Suprapubic skin (tissue), 4 donors: Measurements from ENCODE around the gene VMAC. TPM values are rescaled to one million over a fixed set of nuclear protein-coding genes. Genes with fewer than 3 reads are reported as not detected.
A peak's percentile ranks its signal among the peaks of the same experiment; 100 is the strongest.

Experiments used
- DNase-seq, 2 donors: peaks; one replicate each; pipeline ENCODE4 v3.0.0-alpha.2; 2019; ENCODE audit warnings: low spot score in 2 of 2
- H3K27ac ChIP-seq: fragments of 200-600 bp; sonication (generic); one replicate; pipeline ENCODE4 v1.5.1; 2019
- H3K27me3 ChIP-seq: fragments of 200-600 bp; sonication (generic); one replicate; pipeline ENCODE4 v1.5.1; 2019
- H3K36me3 ChIP-seq: fragments of 200-600 bp; sonication (generic); one replicate; pipeline ENCODE4 v1.5.1; 2019
- H3K4me1 ChIP-seq: fragments of 200-600 bp; sonication (generic); one replicate; pipeline ENCODE4 v1.5.1; 2019
- H3K4me3 ChIP-seq: fragments of 200-600 bp; sonication (generic); one replicate; pipeline ENCODE4 v1.5.1; 2019; ENCODE audit warnings: mild to moderate bottlenecking
- H3K9me3 ChIP-seq: fragments of 200-600 bp; sonication (generic); one replicate; pipeline ENCODE4 v1.5.1; 2019
- CTCF ChIP-seq, 2 donors: fragments of 200-600 bp in 1 of 2; fragments of 450-650 bp in 1 of 2; sonication (generic) in 1 of 2; IDR thresholded peaks; one replicate each; pipeline ENCODE4 v1.5.1; 2016 to 2019; ENCODE audit warnings: antibody characterized with exemption in 2 of 2, mild to moderate bottlenecking in 1 of 2, moderate library complexity in 1 of 2
- EP300 ChIP-seq: sonication (generic); formaldehyde crosslinking; IDR thresholded peaks from one replicate; pipeline ENCODE4 v1.6.1; 2017; ENCODE audit warnings: antibody characterized with exemption
- POLR2A ChIP-seq, 2 donors: fragments of 450-650 bp; IDR thresholded peaks; one replicate each; pipeline ENCODE4 v1.6.1; 2017; ENCODE audit warnings: antibody characterized with exemption in 2 of 2, mild to moderate bottlenecking in 2 of 2, moderate library complexity in 2 of 2
- POLR2AphosphoS5 ChIP-seq, 3 donors: sonication (generic); formaldehyde crosslinking; IDR thresholded peaks; one replicate each; pipeline ENCODE4 v1.6.1; 2017; ENCODE audit warnings: antibody characterized with exemption in 3 of 3
- WGBS: methylation state at CpG from one replicate; pipeline ENCODE4 v1.1.5; 2018; 5-methylcytosine and 5-hydroxymethylcytosine counted together
- total RNA-seq, 4 donors: library from RNA; depleted of rRNA; stranded (reverse); fragments of >200 nt; gene quantifications; one replicate each; pipeline ENCODE4 v1.1.0, GENCODE V29; 2016

Gene VMAC
- total RNA-seq, 4 donors from 2014 or later = 7.4 to 15.4 (median 12.0) TPM

- Histone ChIP-seq H3K36me3 (peaks cover 15% of the 10 kb centered on the region), H3K4me3 (no peak overlapping the region), H3K27ac (peak overlapping the region; percentile 26), H3K4me1 (peaks cover 58% of the 10 kb centered on the region), H3K27me3 (no peaks in the 10 kb centered on the region), H3K9me3 (no peaks in the 10 kb centered on the region)
- no peak for DNase-seq
- 45% methylated on average over 17 of the region's 17 CpGs for WGBS
- TF ChIP-seq CTCF (IDR thresholded peaks at IDR 0.05) (no peak), POLR2A (IDR thresholded peaks at IDR 0.05) (no peak), EP300 (no peak), POLR2AphosphoS5 (IDR thresholded peaks at IDR 0.05) (no peak)
These were observed 49.1 kb downstream of the VMAC start for GRCh38 chr19:5953680-5954213.

DNA sequence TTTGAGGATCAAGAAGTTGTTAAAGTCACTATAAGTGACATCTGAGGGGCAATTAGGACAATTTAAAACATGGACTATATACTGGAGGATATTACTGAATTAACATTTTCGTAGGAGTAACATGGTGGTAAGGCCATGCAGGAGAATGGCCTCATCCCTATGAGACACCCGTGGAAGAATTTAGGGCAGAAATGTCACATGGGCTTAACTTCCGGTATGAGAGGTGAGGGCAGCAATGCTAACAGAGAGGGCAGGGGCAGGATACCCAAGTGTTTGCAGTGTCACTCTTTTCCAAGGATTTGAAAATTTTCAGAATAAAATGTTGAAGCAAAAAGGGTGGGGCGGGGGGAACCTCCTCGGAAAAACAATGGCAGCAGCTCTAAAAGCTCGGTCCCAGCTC lies 49.6 kb downstream of the VMAC start:
- Histone ChIP-seq H3K9me3 (no peaks in the 10 kb centered on the region), H3K27ac (peak overlapping the region; percentile 26), H3K4me1 (peaks cover 58% of the 10 kb centered on the region), H3K4me3 (no peak overlapping the region), H3K27me3 (no peaks in the 10 kb centered on the region), H3K36me3 (peaks cover 16% of the 10 kb centered on the region)
- TF ChIP-seq POLR2AphosphoS5 (IDR thresholded peaks at IDR 0.05) = no peak
- TF ChIP-seq CTCF (IDR thresholded peaks at IDR 0.05) = no peak
- DNase-seq = no peak
- 57% methylated on average over 6 of the region's 6 CpGs for WGBS

- 55% methylated on average over 3 of the region's 3 CpGs for WGBS
- H3K4me3 ChIP-seq = no peak overlapping the region
- DNase-seq = no peak
- no peaks in the 10 kb centered on the region for H3K9me3 ChIP-seq
- no peak overlapping the region for H3K27ac ChIP-seq
- TF ChIP-seq CTCF (IDR thresholded peaks at IDR 0.05) (no peak), POLR2AphosphoS5 (IDR thresholded peaks at IDR 0.05) (no peak), POLR2A (IDR thresholded peaks at IDR 0.05) (no peak), EP300 (no peak)
- H3K4me1 ChIP-seq = peaks cover 64% of the 10 kb centered on the region
- peaks cover 11% of the 10 kb centered on the region for H3K36me3 ChIP-seq
- no peaks in the 10 kb centered on the region for H3K27me3 ChIP-seq
These were observed 50.9 kb downstream of the VMAC start for GRCh38 chr19:5955636-5955935.

DNA sequence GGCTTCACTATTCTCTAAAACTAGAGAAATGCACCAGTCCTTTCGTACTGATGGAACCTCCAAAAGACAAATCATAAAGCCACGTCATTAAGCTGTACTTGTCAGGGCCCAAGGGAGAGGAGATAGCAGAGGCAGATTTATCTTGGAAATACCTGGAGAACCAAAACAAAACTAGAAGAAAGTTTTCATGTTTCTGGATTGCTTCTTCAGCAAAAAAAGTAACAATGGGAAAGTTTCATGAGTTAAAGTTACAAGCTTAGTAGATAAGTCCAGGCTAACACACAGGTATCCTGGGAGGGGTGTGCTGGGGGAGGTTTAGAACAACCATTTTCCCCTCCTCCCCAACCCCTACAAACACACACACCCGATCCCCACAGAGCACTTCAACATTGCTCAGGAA lies 51.7 kb downstream of the VMAC start:
- Histone ChIP-seq H3K36me3 (peaks cover 11% of the 10 kb centered on the region), H3K27ac (no peak overlapping the region), H3K4me3 (no peak overlapping the region), H3K4me1 (peaks cover 64% of the 10 kb centered on the region), H3K9me3 (no peaks in the 10 kb centered on the region), H3K27me3 (no peaks in the 10 kb centered on the region)
- no peak for TF ChIP-seq EP300
- TF ChIP-seq POLR2AphosphoS5 (IDR thresholded peaks at IDR 0.05) = no peak
- no peak for TF ChIP-seq POLR2A (IDR thresholded peaks at IDR 0.05)
- no peak for TF ChIP-seq CTCF (IDR thresholded peaks at IDR 0.05)
- 88% methylated on average over 3 of the region's 3 CpGs for WGBS
- no peak for DNase-seq

DNA sequence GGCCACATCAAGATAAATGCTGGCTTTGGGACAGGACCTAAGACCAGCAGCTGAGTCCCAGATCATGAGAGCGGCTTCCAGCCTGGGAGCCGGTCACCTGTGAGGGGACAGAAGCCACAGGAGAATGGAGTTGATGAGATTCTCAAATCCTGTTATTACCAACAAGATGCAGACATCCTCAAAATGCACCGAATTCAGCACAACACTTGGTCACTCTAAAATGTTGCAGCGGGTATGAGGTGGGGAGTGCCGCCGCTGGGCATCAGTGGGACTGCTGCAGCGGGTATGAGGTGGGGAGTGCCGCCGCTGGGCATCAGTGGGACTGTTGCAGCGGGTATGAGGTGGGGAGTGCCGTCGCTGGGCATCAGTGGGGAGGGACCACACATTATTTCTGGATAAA lies 52.1 kb downstream of the VMAC start:
- no peaks in the 10 kb centered on the region for H3K27me3 ChIP-seq
- H3K27ac ChIP-seq = no peak overlapping the region
- whole genome bisulfite sequencing = 94% methylated on average over 12 of the region's 12 CpGs
- no peaks in the 10 kb centered on the region for H3K9me3 ChIP-seq
- DNase-seq = no peak
- peaks cover 11% of the 10 kb centered on the region for H3K36me3 ChIP-seq
- TF ChIP-seq POLR2AphosphoS5 (IDR thresholded peaks at IDR 0.05) (no peak), POLR2A (IDR thresholded peaks at IDR 0.05) (no peak)
- no peak overlapping the region for H3K4me3 ChIP-seq
- peaks cover 64% of the 10 kb centered on the region for H3K4me1 ChIP-seq

GRCh38 chr19:5957170-5957569 lies 52.5 kb downstream of the VMAC start:
- no peak overlapping the region for H3K27ac ChIP-seq
- WGBS = 88% methylated on average over 6 of the region's 10 CpGs

More at GRCh38 chr19:5957170-5957569, 52.5 kb downstream of the VMAC start:
- Histone ChIP-seq H3K9me3 (no peaks in the 10 kb centered on the region), H3K36me3 (peaks cover 11% of the 10 kb centered on the region), H3K4me1 (peaks cover 64% of the 10 kb centered on the region), H3K27me3 (no peaks in the 10 kb centered on the region), H3K4me3 (no peak overlapping the region)
- DNase-seq = no peak
- TF ChIP-seq CTCF (IDR thresholded peaks at IDR 0.05) (no peak), POLR2AphosphoS5 (IDR thresholded peaks at IDR 0.05) (no peak), EP300 (no peak), POLR2A (IDR thresholded peaks at IDR 0.05) (no peak)
